Femur (tissue), 1 donor: Measurements from ENCODE around the gene SBF1.

ENCODE experiments used
- DNase-seq: peaks from one replicate; pipeline ENCODE4 v3.0.0-alpha.2; 2017

The SBF1 gene

GRCh38 chr22:50506611-50507420, 32.0 kb upstream of the SBF1 start:
- DNase-seq: no peak

- no peak for DNase-seq
Measured at GRCh38 chr22:50505776-50506610, 31.2 kb upstream of the SBF1 start.

GRCh38 chr22:50505276-50505775, 30.5 kb upstream of the SBF1 start:
- no peak for DNase-seq

- DNase-seq: peak; percentile 28
Measured at GRCh38 chr22:50504369-50505211, 29.8 kb upstream of the SBF1 start.

- peak; percentile 20 for DNase-seq
Measured at GRCh38 chr22:50503475-50504145, 28.8 kb upstream of the SBF1 start.

- DNase-seq: no peak
Measured at GRCh38 chr22:50502628-50503474, 28.0 kb upstream of the SBF1 start.

GRCh38 chr22:50502096-50502495, 27.3 kb upstream of the SBF1 start:
- no peak for DNase-seq

GRCh38 chr22:50500452-50500851, 25.6 kb upstream of the SBF1 start:
- no peak for DNase-seq

GRCh38 chr22:50498322-50498890, 23.6 kb upstream of the SBF1 start:
- peak; percentile 53 for DNase-seq

- DNase-seq: no peak
Measured at GRCh38 chr22:50497093-50497492, 22.3 kb upstream of the SBF1 start.

GRCh38 chr22:50490531-50491308, 15.9 kb upstream of the SBF1 start:
- DNase-seq: peak; percentile 25

- DNase-seq: no peak
Measured at GRCh38 chr22:50489363-50490243, 14.8 kb upstream of the SBF1 start.

- no peak for DNase-seq
Measured at GRCh38 chr22:50488886-50489285, 14.1 kb upstream of the SBF1 start.

GRCh38 chr22:50488006-50488677, 13.3 kb upstream of the SBF1 start:
- DNase-seq: no peak

GRCh38 chr22:50487290-50488005, 12.6 kb upstream of the SBF1 start:
- DNase-seq: no peak

- no peak for DNase-seq
Measured at GRCh38 chr22:50486561-50487289, 11.9 kb upstream of the SBF1 start, which contains the start of gene MIOX. MIOX (plus strand) TSS chr22:50486859; CDS start chr22:50486898, 39 bp downstream.
